ENCODE measurements around the gene IFNG.

GRCh38 chr12:68173792-68174191 is 14.3 kb upstream of the IFNG start:
- TF ChIP-seq, protein P1, sequence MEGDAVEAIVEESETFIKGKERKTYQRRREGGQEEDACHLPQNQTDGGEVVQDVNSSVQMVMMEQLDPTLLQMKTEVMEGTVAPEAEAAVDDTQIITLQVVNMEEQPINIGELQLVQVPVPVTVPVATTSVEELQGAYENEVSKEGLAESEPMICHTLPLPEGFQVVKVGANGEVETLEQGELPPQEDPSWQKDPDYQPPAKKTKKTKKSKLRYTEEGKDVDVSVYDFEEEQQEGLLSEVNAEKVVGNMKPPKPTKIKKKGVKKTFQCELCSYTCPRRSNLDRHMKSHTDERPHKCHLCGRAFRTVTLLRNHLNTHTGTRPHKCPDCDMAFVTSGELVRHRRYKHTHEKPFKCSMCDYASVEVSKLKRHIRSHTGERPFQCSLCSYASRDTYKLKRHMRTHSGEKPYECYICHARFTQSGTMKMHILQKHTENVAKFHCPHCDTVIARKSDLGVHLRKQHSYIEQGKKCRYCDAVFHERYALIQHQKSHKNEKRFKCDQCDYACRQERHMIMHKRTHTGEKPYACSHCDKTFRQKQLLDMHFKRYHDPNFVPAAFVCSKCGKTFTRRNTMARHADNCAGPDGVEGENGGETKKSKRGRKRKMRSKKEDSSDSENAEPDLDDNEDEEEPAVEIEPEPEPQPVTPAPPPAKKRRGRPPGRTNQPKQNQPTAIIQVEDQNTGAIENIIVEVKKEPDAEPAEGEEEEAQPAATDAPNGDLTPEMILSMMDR (IDR thresholded peaks at IDR 0.05; ENCODE audit: low read depth, low read length) = no peak
- no peak for TF ChIP-seq POLR2A (IDR thresholded peaks at IDR 0.05; ENCODE audit: extremely low read depth, insufficient read length)
